Endothelial cell of umbilical vein (primary cell): Measurements from ENCODE around the gene APOLD1. TPM values are rescaled to one million over a fixed set of nuclear protein-coding genes. Genes with fewer than 3 reads are reported as not detected.

Experiments
- BruUV-seq: library from RNA; stranded (reverse); fragments of 400-500 nt; replicated peaks from 2 replicates; lab custom pipeline; 2021; lab: Mats Ljungman, UMichigan
- CTCF ChIA-PET: fragments of 300-600, 350-600 bp; sonication (Branson Sonifier 250); formaldehyde crosslinking; loops from one replicate; lab custom pipeline; 2021; ENCODE audit warnings: antibody characterized with exemption, inconsistent platforms; lab: Charles Lee
- POLR2A ChIA-PET: fragments of 300-600, 350-600 bp; sonication (Branson Sonifier 250); formaldehyde crosslinking; loops from one replicate; lab custom pipeline; 2021; ENCODE audit warnings: antibody characterized with exemption, inconsistent platforms; lab: Charles Lee
- DNase-seq: peaks from one replicate; pipeline ENCODE4 v3.0.0-alpha.2; 2011; ENCODE audit warnings: low read depth, low spot score
- FAIRE-seq: peaks from 2 replicates; lab custom pipeline; 2011; peaks lifted over from hg19 to GRCh38; lab: Jason Lieb, UNC
- H2AFZ ChIP-seq: 2 replicates; pipeline ENCODE4 v1.6.0; 2012; ENCODE audit warnings: low read depth, low read length, control low read depth, inconsistent platforms
- H3K27ac ChIP-seq: 2 replicates; pipeline ENCODE4 v1.5.1; 2011; ENCODE audit warnings: low read depth, mild to moderate bottlenecking, control low read depth, low read length, moderate library complexity; ENCODE audit not compliant: insufficient read depth
- H3K27me3 ChIP-seq, 2 experiments: 2 replicates each; pipeline versions ENCODE4 v1.6.0 to v1.6.1; 2011; ENCODE audit warnings: low read length in 2 of 2, mixed read lengths in 1 of 2; ENCODE audit not compliant: control insufficient read depth in 2 of 2, insufficient read depth in 2 of 2
- H3K36me3 ChIP-seq, 2 experiments: 2 replicates in 1 of 2; 3 replicates in 1 of 2; pipeline ENCODE4 v1.5.1; 2011; ENCODE audit warnings: low read length in 2 of 2, mild to moderate bottlenecking in 1 of 2, moderate library complexity in 1 of 2; ENCODE audit not compliant: control insufficient read depth in 2 of 2, insufficient read depth in 2 of 2; ENCODE audit errors: extremely low read depth in 1 of 2
- H3K4me1 ChIP-seq: 3 replicates; pipeline ENCODE4 v1.5.1; 2011; ENCODE audit warnings: mild to moderate bottlenecking, low read length; ENCODE audit not compliant: control insufficient read depth, insufficient read depth; ENCODE audit errors: extremely low read depth
- H3K4me2 ChIP-seq: 2 replicates; pipeline ENCODE4 v1.6.1; 2011; ENCODE audit warnings: low read length, control low read depth, mixed read lengths; ENCODE audit not compliant: insufficient read depth
- H3K4me3 ChIP-seq, 3 experiments: fragments of 200-600 bp in 1 of 3; sonication (generic), shearing (Covaris generic) in 1 of 3; replicated peaks in 1 of 3; 2 replicates each; pipeline ENCODE4 v1.5.1; 2011 to 2016; ENCODE audit warnings: control low read depth in 3 of 3, low read length in 3 of 3, mild to moderate bottlenecking in 2 of 3, inconsistent platforms in 1 of 3, low read depth in 1 of 3, moderate library complexity in 1 of 3; ENCODE audit not compliant: insufficient read depth in 1 of 3
- H3K79me2 ChIP-seq: 2 replicates; pipeline ENCODE4 v1.6.0; 2012; ENCODE audit warnings: low read length, inconsistent platforms; ENCODE audit not compliant: control insufficient read depth, insufficient read depth
- H3K9ac ChIP-seq: replicated peaks from 2 replicates; pipeline ENCODE3; 2011; ENCODE audit warnings: low read length, control low read depth; ENCODE audit not compliant: insufficient read depth; ENCODE audit errors: extremely low read depth
- H3K9me1 ChIP-seq: replicated peaks from 3 replicates; pipeline ENCODE4 v1.6.0; 2011; ENCODE audit warnings: mild to moderate bottlenecking, low read length; ENCODE audit not compliant: control insufficient read depth, insufficient read depth; ENCODE audit errors: extremely low read depth
- H3K9me3 ChIP-seq: replicated peaks from 2 replicates; pipeline ENCODE4 v1.5.1; 2012; ENCODE audit warnings: low read length, inconsistent platforms; ENCODE audit not compliant: control insufficient read depth, insufficient read depth
- H4K20me1 ChIP-seq: replicated peaks from 2 replicates; pipeline ENCODE3; 2011; ENCODE audit warnings: mild to moderate bottlenecking, low read length; ENCODE audit not compliant: control insufficient read depth, insufficient read depth; ENCODE audit errors: extremely low read depth
- CTCF ChIP-seq, 2 donors: IDR thresholded peaks; 1 replicate in 1 of 2; 2 replicates in 1 of 2; pipeline ENCODE4 v1.5.1; 2011; ENCODE audit warnings: low read length in 2 of 2, mild to moderate bottlenecking in 2 of 2, moderate library complexity in 2 of 2, control low read depth in 1 of 2, inconsistent platforms in 1 of 2, low read depth in 1 of 2; ENCODE audit not compliant: insufficient read depth in 1 of 2; ENCODE audit errors: extremely low read depth in 1 of 2
- EZH2 ChIP-seq: IDR thresholded peaks from 2 replicates; pipeline ENCODE4 v1.6.1; 2012; ENCODE audit warnings: borderline replicate concordance, low read depth, mild to moderate bottlenecking, moderate library complexity, low read length, inconsistent platforms; ENCODE audit not compliant: severe bottlenecking
- FOS ChIP-seq: IDR thresholded peaks from 2 replicates; pipeline ENCODE4 v1.6.1; 2011; ENCODE audit warnings: mild to moderate bottlenecking, low read length, moderate library complexity, borderline replicate concordance; ENCODE audit not compliant: insufficient read depth
- JUN ChIP-seq: IDR thresholded peaks from 2 replicates; pipeline ENCODE4 v1.6.1; 2011; ENCODE audit warnings: borderline replicate concordance, low read depth; ENCODE audit not compliant: insufficient read length, insufficient read depth
- MAX ChIP-seq: IDR thresholded peaks from 2 replicates; pipeline ENCODE4 v1.6.1; 2011; ENCODE audit not compliant: insufficient read depth, insufficient read length
- POLR2A ChIP-seq: IDR thresholded peaks from 2 replicates; pipeline ENCODE4 v1.6.1; 2012; ENCODE audit warnings: low read depth, mild to moderate bottlenecking, control low read depth, low read length
- dilution Hi-C: fragments of 300-500 bp; cut with MboI; formaldehyde crosslinking; loops from one replicate; pipeline ENCODE4 v1.15.0; 2019; ENCODE audit warnings: low sequenced_read_pairs; ENCODE audit not compliant: extremely low pct_ligation_motif_present
- intact Hi-C: fragments of 100-400 bp; cut with micrococcal nuclease; formaldehyde crosslinking; loops from one replicate; pipeline ENCODE4 v1.10.0; 2022
- polyA plus RNA-seq, 4 experiments: library from polyadenylated mRNA; depleted of rRNA in 3 of 4; stranded (reverse) in 3 of 4; unstranded in 1 of 4; fragments of >200 nt; gene quantifications; 2 replicates each; pipeline versions ENCODE4 v1.2.1 to v1.2.3, GENCODE V29; 2011 to 2012; ENCODE audit warnings: missing spikeins in 1 of 4
- total RNA-seq: library from RNA; stranded (reverse); gene quantifications from 2 replicates; pipeline ENCODE4 v1.2.3, GENCODE V29; 2021

Gene APOLD1
- total and polyA plus RNA-seq, 2 donors (not counting 3 experiments of a cell fraction or from before 2014, with no cell fraction given), result 3.7 to 6.0 TPM

GRCh38 chr12:12791756-12792369 is 6.4 kb downstream of the APOLD1 start:
- Histone ChIP-seq H3K4me2 (no peak overlapping the region), H4K20me1 (no peaks in the 10 kb centered on the region), H3K9me3 (no peaks in the 10 kb centered on the region), H3K27ac (no peak overlapping the region), H3K79me2 (peaks cover 7% of the 10 kb centered on the region), H3K9me1 (no peaks in the 10 kb centered on the region), H3K36me3 (no peaks in the 10 kb centered on the region), H3K27me3 (no peaks in the 10 kb centered on the region), H2AFZ (no peak overlapping the region), H3K9ac (no peak overlapping the region), H3K4me1 (peaks cover 21% of the 10 kb centered on the region), H3K4me3 (no peak overlapping the region)
- ChIA-PET CTCF (interaction anchor here (1.0 to 1.9 kb wide), 3 partner anchors 12 to 45 kb away, joined by 3 to 8 read pairs (median 8); no protein-coding TSS in a partner anchor), POLR2A (no interaction called here)
- intact Hi-C loops, result no loop called here
- FAIRE-seq, result no peak
- no peak for DNase-seq
- no TSS peak for BruUV-seq
- dilution Hi-C loops, result no loop called here
- TF ChIP-seq MAX, result no peak
- TF ChIP-seq CTCF (IDR thresholded peaks at IDR 0.05; ENCODE audit: extremely low read depth in 1 of 2, insufficient read depth in 1 of 2, low read depth in 1 of 2, low read length in 2 of 2), result no peak
- TF ChIP-seq JUN, result no peak
- TF ChIP-seq POLR2A, result no peak
- TF ChIP-seq EZH2, result no peak

GRCh38 chr12:12792421-12792820 is 7.0 kb downstream of the APOLD1 start:
- Histone ChIP-seq H4K20me1 (no peaks in the 10 kb centered on the region), H3K9ac (no peak overlapping the region), H3K4me1 (peaks cover 16% of the 10 kb centered on the region), H3K36me3 (no peaks in the 10 kb centered on the region), H3K9me3 (no peaks in the 10 kb centered on the region), H2AFZ (no peak overlapping the region), H3K4me2 (no peak overlapping the region), H3K27ac (no peak overlapping the region), H3K79me2 (peaks cover 4% of the 10 kb centered on the region), H3K4me3 (no peak overlapping the region), H3K9me1 (no peaks in the 10 kb centered on the region), H3K27me3 (no peaks in the 10 kb centered on the region)
- POLR2A ChIA-PET, result no interaction called here
- dilution Hi-C loops, result no loop called here
- intact Hi-C loops, result no loop called here
- TF ChIP-seq FOS (no peak), MAX (no peak)
- CTCF ChIA-PET, result interaction anchor here (0.8 to 1.9 kb wide), 8 partner anchors 11 to 191 kb away, joined by 3 to 8 read pairs (median 4); partner anchors contain the start of genes DDX47 and GPRC5A
- DNase-seq, result no peak
- FAIRE-seq, result no peak
- no TSS peak for BruUV-seq
